BLaER1 (cell line): ENCODE data around the gene KRTAP10-12.
"Not testable (repeated sequence)": the region's sequence is repeated elsewhere in the genome, so short reads cannot be mapped to it uniquely, and the experiment has no call there.

Source experiments
- H3K27ac ChIP-seq: shearing (Covaris generic); formaldehyde crosslinking; 2 replicates; pipeline ENCODE4 v1.8.1; 2022
- H3K27me3 ChIP-seq: shearing (Covaris generic); formaldehyde crosslinking; 2 replicates; pipeline ENCODE4 v1.8.1; 2022
- H3K36me3 ChIP-seq: shearing (Covaris generic); formaldehyde crosslinking; 2 replicates; pipeline ENCODE4 v1.8.1; 2022
- H3K4me1 ChIP-seq: shearing (Covaris generic); formaldehyde crosslinking; 2 replicates; pipeline ENCODE4 v1.8.1; 2022
- H3K4me2 ChIP-seq: shearing (Covaris generic); formaldehyde crosslinking; 2 replicates; pipeline ENCODE4 v1.8.1; 2022
- H3K4me3 ChIP-seq: shearing (Covaris generic); formaldehyde crosslinking; 2 replicates; pipeline ENCODE4 v1.8.1; 2022
- H3K9ac ChIP-seq: shearing (Covaris generic); formaldehyde crosslinking; 2 replicates; pipeline ENCODE4 v1.8.1; 2022
- H3K9me3 ChIP-seq: shearing (Covaris generic); formaldehyde crosslinking; 2 replicates; pipeline ENCODE4 v1.8.1; 2022
- H4K20me1 ChIP-seq: shearing (Covaris generic); formaldehyde crosslinking; 2 replicates; pipeline ENCODE4 v1.8.1; 2022
- Cebpa-rat ChIP-seq: shearing (Covaris generic); IDR thresholded peaks from 2 replicates; pipeline ENCODE4 v1.8.1; 2022

KRTAP10-12 gene

GRCh38 chr21:44667612-44668011 lies 29.4 kb upstream of the KRTAP10-12 start:
- H3K9ac ChIP-seq = no peak overlapping the region
- H3K27me3 ChIP-seq = no peaks in the 10 kb centered on the region
- no peak overlapping the region for H3K4me2 ChIP-seq
- H4K20me1 ChIP-seq = no peaks in the 10 kb centered on the region
- no peak overlapping the region for H3K27ac ChIP-seq
- peaks cover 47% of the 10 kb centered on the region for H3K9me3 ChIP-seq
- TF ChIP-seq Cebpa-rat = no peak
- H3K4me3 ChIP-seq = no peak overlapping the region
- no peaks in the 10 kb centered on the region for H3K4me1 ChIP-seq
- no peaks in the 10 kb centered on the region for H3K36me3 ChIP-seq

GRCh38 chr21:44670642-44671432 lies 26.1 kb upstream of the KRTAP10-12 start:
- H3K4me3 ChIP-seq = no peak overlapping the region

GRCh38 chr21:44671911-44672310 lies 25.1 kb upstream of the KRTAP10-12 start:
- Histone ChIP-seq H3K4me1 (no peaks in the 10 kb centered on the region), H3K4me3 (no peak overlapping the region), H3K9ac (no peak overlapping the region), H3K9me3 (peaks cover 63% of the 10 kb centered on the region), H4K20me1 (no peaks in the 10 kb centered on the region), H3K4me2 (no peak overlapping the region), H3K36me3 (no peaks in the 10 kb centered on the region), H3K27me3 (no peaks in the 10 kb centered on the region), H3K27ac (no peak overlapping the region)
- no peak for TF ChIP-seq Cebpa-rat

More at GRCh38 chr21:44670642-44671432, 26.1 kb upstream of the KRTAP10-12 start:
- no peak overlapping the region for H3K4me2 ChIP-seq
- H3K9ac ChIP-seq = no peak overlapping the region
- peaks cover 61% of the 10 kb centered on the region for H3K9me3 ChIP-seq
- H3K27ac ChIP-seq = no peak overlapping the region
- H3K4me1 ChIP-seq = no peaks in the 10 kb centered on the region
- no peaks in the 10 kb centered on the region for H3K27me3 ChIP-seq
- TF ChIP-seq Cebpa-rat = no peak
- no peaks in the 10 kb centered on the region for H3K36me3 ChIP-seq
- H4K20me1 ChIP-seq = no peaks in the 10 kb centered on the region

- no peak overlapping the region for H3K27ac ChIP-seq
- H3K9me3 ChIP-seq = peaks cover 17% of the 10 kb centered on the region
- no peaks in the 10 kb centered on the region for H3K27me3 ChIP-seq
- H3K4me3 ChIP-seq = no peak overlapping the region
- H4K20me1 ChIP-seq = no peaks in the 10 kb centered on the region
- no peak overlapping the region for H3K4me2 ChIP-seq
- H3K4me1 ChIP-seq = no peaks in the 10 kb centered on the region
- H3K36me3 ChIP-seq = no peaks in the 10 kb centered on the region
- no peak for TF ChIP-seq Cebpa-rat
- no peak overlapping the region for H3K9ac ChIP-seq
Observed at GRCh38 chr21:44677881-44678280, 19.1 kb upstream of the KRTAP10-12 start.

GRCh38 chr21:44681152-44681551 lies 15.8 kb upstream of the KRTAP10-12 start:
- TF ChIP-seq Cebpa-rat = no peak

GRCh38 chr21:44681861-44682579 lies 15.0 kb upstream of the KRTAP10-12 start, which contains the start of gene KRTAP12-1:
Gene KRTAP12-1 (minus strand): TSS chr21:44682163. CDS start chr21:44682123, 40 bp downstream.
- H3K4me2 ChIP-seq = no peak within 1 kb of the TSS
- no peaks in the 10 kb centered on the region for H3K36me3 ChIP-seq
- no peak within 1 kb of the TSS for H3K9ac ChIP-seq
- H3K4me3 ChIP-seq = no peak within 1 kb of the TSS
- no peaks in the 10 kb centered on the region for H3K27me3 ChIP-seq
- H3K27ac ChIP-seq = no peak within 1 kb of the TSS
- H3K9me3 ChIP-seq = no peaks in the 10 kb centered on the region
- H4K20me1 ChIP-seq = no peaks in the 10 kb centered on the region
- no peaks in the 10 kb centered on the region for H3K4me1 ChIP-seq
- TF ChIP-seq Cebpa-rat = no peak

More at GRCh38 chr21:44681152-44681551, 15.8 kb upstream of the KRTAP10-12 start:
- Histone ChIP-seq H3K36me3 (no peaks in the 10 kb centered on the region), H3K4me3 (no peak overlapping the region), H3K27me3 (no peaks in the 10 kb centered on the region), H4K20me1 (no peaks in the 10 kb centered on the region), H3K4me1 (no peaks in the 10 kb centered on the region), H3K9me3 (no peaks in the 10 kb centered on the region), H3K27ac (no peak overlapping the region), H3K4me2 (no peak overlapping the region), H3K9ac (no peak overlapping the region)

GRCh38 chr21:44682580-44683151 lies 14.3 kb upstream of the KRTAP10-12 start:
- no peak for TF ChIP-seq Cebpa-rat
- Histone ChIP-seq H4K20me1 (no peaks in the 10 kb centered on the region), H3K4me3 (no peak overlapping the region), H3K9me3 (no peaks in the 10 kb centered on the region), H3K9ac (no peak overlapping the region), H3K4me1 (no peaks in the 10 kb centered on the region), H3K36me3 (no peaks in the 10 kb centered on the region), H3K27me3 (no peaks in the 10 kb centered on the region), H3K27ac (no peak overlapping the region), H3K4me2 (no peak overlapping the region)

- Histone ChIP-seq H3K27me3 (no peaks in the 10 kb centered on the region), H3K9me3 (no peaks in the 10 kb centered on the region), H3K9ac (no peak overlapping the region), H4K20me1 (no peaks in the 10 kb centered on the region), H3K4me3 (no peak overlapping the region), H3K4me2 (no peak overlapping the region), H3K4me1 (no peaks in the 10 kb centered on the region), H3K36me3 (no peaks in the 10 kb centered on the region), H3K27ac (no peak overlapping the region)
- no peak for TF ChIP-seq Cebpa-rat
Observed at GRCh38 chr21:44684077-44684476, 12.9 kb upstream of the KRTAP10-12 start.

GRCh38 chr21:44684483-44684882 lies 12.5 kb upstream of the KRTAP10-12 start:
- H3K27ac ChIP-seq = no peak overlapping the region
- H3K36me3 ChIP-seq = no peaks in the 10 kb centered on the region
- H3K4me2 ChIP-seq = no peak overlapping the region
- TF ChIP-seq Cebpa-rat = no peak
- no peaks in the 10 kb centered on the region for H4K20me1 ChIP-seq
- H3K4me3 ChIP-seq = no peak overlapping the region
- H3K4me1 ChIP-seq = no peaks in the 10 kb centered on the region
- no peaks in the 10 kb centered on the region for H3K9me3 ChIP-seq
- H3K9ac ChIP-seq = no peak overlapping the region
- no peaks in the 10 kb centered on the region for H3K27me3 ChIP-seq

- not testable (repeated sequence) for H3K27me3 ChIP-seq, H3K4me1 ChIP-seq, H3K27ac ChIP-seq, H3K4me2 ChIP-seq, H4K20me1 ChIP-seq, H3K36me3 ChIP-seq, H3K9ac ChIP-seq, H3K4me3 ChIP-seq, H3K9me3 ChIP-seq
Observed at GRCh38 chr21:44685050-44685449, 11.9 kb upstream of the KRTAP10-12 start.
